ENCODE data around the gene SUOX.
"Not testable (repeated sequence)": the region's sequence is repeated elsewhere in the genome, so short reads cannot be mapped to it uniquely, and the experiment has no call there.

Gene SUOX

DNA sequence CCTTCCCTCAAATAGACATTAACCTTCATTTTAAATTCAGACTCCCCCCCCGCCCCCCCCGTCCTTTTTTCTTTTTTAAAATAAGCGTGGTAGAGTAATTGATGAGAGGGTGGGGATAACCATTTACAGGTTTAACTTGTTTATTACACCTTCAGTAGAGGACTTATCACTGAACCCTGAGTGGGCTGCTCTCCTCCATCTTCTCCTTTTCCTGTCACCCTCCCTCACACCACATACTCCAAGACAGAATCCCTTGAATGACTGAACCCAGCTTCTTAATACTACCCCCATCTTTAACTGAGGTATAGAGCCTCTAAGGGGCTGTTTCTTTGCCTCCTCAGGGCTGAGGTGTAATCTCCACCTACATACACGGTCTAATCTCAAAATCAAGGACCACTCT is 20.1 kb downstream of the SUOX start:
- in situ Hi-C loops (cut with MboI; ENCODE audit: low sequenced_read_pairs), result no loop called here

DNA sequence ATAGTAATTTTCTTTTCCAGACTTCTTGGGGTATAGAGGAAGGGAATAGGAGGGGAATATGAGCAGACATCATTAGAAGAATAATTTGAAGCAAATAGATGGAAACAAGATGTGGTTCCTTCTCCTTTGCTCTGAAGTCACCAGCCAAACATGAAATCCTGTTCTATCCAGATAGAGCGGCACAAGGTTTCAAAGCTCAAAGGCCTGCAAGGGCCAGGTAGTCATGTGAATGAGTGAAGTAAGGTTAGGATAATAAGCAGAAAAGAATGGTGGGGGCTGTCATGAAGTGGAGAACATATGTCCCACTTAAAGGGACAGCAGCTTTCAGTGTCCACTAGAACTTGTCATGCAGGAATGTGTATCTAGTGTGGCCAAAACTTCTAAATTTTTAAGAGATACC is 21.3 kb downstream of the SUOX start:
- in situ Hi-C loops (cut with MboI; ENCODE audit: low sequenced_read_pairs), result no loop called here

DNA sequence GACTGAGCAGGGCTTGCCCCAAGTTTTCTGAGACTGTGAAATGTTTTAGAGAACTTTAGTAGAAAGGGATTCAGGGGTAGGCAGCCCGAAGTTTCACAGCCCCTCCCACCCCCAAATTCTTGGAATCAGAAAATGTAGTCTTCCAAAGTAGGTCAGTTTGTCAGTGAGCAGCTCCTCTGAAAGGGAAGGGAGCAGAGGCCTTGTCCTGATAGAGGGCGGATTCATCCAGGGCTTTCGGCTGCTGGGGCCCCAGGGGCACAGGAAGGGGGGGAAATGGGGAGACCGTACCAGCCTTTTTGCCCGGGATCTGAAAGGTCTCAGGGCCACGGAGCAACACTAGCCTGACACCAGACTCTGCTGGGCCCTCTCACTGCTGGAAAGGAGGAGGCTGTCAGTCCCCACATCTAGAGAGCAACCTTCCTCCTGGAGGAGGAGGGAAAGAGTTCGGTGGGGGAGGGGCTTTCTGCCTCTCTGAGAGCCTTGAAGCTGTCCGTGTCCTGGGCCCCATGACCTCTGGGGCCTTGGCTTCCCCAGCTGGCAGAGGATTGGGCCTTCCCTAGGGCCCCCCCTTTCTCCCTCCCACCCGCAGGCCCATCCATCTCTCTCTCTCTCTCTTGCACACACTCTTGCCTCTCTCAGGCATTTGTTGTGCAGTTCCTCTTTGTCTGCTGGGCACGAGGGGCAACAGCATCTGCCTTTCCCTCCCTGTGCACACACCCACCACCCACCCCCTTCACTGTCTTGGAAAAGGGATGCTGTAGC is 23.5 kb downstream of the SUOX start, which contains the start of gene IKZF4:
TSS of gene IKZF4 (plus strand) at position 621 of the 762 bp plus-strand sequence. CDS start 451 bp downstream, outside the sequence.
- in situ Hi-C loops (cut with MboI; ENCODE audit: low sequenced_read_pairs), result no loop called here

DNA sequence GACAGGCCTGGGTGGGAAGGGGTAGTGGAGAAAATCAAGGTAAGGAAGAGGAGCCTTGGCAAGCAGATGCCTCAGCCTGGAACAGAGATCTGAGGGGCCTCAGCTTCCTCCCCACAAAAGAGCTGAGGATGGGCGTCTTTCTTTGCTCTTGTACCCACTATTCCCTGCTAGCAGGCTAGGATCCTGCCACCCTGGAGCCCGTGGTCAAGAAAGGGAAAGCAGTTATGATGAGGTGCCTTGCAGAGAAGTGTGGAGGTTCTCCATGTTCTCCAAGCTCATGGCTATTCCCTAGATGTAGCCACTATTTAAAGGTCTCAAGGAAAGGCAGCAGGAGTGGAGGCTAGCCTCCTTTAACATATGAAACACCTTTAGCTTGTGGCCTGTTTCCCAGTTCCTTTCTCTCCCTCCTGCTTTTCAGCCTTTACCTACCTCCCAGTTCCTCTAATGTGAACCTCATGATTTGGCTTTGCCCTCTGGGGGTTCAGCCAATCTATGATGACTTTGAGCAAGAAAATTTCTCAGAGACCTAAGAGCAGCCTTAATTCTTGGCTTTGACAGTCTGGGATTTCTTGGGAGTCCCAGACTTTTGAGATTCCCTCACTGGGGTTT is 24.9 kb downstream of the SUOX start:
- in situ Hi-C loops (cut with MboI; ENCODE audit: low sequenced_read_pairs), result no loop called here

DNA sequence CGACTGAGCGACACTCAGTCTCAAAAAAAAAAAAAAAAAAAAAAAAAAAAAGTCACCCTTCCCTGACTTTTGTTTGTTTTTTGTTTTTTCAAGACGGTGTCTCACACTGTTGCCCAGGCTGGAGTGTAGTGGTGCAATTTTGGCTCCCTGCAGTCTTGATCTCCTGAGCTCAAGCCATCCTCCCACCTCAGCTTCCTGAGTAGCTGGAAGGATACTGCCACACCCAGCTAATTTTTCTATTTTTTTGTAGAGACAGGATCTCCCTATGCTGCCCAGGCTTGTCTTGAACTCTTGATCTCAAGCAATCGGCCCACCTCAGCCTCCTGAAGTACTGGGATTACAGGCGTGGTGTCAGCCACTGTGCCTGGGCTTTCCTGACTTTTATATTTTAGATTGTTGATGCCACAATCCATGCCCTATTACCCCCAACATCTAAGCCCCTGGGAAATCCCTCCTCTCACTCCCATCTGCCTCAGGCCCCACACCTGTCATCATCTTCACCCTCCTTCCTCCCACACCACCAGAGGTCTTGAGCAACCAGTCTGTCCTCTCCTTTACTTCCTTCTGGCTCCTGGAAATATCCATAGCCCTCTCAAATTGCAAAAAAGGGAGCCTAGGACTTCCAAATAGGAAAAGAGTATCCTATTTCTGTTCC is 31.6 kb downstream of the SUOX start:
- in situ Hi-C loops (cut with MboI; ENCODE audit: low sequenced_read_pairs), result no loop called here

DNA sequence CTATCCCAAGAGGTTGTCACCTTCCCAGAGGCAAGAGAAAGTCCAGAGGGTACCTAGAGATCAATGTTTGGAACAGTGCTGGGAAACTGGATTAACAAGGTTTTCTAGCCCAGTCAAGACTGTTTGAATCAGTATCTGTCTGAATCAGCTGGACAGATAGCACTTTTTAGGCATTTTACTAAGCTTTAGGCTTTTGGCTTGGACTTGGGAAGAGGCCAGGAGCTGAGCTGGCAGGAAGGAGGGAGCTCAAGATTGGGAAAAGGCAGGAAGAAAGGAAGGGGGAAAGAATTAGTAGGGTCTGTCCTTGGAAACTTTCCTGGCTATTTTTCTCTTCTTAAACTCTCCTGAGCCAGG is 32.1 kb downstream of the SUOX start:
- in situ Hi-C loops (cut with MboI; ENCODE audit: low sequenced_read_pairs), result no loop called here

DNA sequence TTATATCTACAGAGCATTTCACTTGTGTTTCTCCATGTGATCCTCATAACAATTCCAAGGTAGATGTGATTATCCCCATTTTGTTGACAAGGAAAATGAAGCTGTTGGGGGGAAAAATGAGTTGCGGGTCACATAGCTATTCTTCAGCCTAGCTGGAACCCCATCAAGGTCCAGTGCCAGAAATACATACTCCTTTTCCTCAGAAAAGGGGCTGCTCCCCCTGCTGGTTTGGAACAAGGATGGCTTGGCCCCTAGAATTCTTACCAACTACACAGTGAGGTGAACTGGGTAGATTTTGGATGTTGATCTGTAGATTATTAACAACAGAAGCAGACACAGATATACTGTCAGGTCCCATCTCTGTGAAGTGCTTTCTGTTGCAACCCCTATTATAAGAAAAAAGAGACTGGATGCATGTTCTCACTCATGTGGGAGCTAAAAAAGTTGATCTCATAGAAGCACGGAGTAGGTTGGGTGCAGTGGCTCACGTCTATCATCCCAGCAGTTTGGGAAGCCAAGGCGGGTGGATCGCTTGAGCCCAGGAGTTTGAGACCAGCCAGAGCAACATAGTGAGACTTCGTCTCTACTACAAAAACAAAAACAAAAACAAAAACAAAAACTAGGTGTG is 32.7 kb downstream of the SUOX start:
- in situ Hi-C loops (cut with MboI; ENCODE audit: low sequenced_read_pairs), result no loop called here

DNA sequence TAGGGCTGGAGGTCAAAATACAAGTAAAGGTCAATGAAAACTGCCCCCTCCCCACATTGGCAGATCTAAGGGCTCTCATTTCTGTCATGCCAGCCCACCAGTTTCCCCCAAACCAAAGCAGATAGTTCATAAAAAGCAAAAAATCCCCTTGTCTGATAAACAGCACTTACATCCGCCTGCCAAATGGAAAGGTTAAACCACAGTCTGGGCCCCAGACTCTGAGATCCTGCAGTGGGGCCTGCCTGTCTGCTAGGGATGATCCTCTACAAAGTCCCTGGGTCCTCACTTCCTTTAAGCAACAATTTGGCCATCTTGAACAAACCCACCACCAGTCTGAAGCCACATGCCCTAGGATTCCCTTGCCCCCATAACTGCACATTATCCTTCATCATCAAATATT is 34.9 kb downstream of the SUOX start:
- in situ Hi-C loops (cut with MboI; ENCODE audit: low sequenced_read_pairs), result no loop called here

DNA sequence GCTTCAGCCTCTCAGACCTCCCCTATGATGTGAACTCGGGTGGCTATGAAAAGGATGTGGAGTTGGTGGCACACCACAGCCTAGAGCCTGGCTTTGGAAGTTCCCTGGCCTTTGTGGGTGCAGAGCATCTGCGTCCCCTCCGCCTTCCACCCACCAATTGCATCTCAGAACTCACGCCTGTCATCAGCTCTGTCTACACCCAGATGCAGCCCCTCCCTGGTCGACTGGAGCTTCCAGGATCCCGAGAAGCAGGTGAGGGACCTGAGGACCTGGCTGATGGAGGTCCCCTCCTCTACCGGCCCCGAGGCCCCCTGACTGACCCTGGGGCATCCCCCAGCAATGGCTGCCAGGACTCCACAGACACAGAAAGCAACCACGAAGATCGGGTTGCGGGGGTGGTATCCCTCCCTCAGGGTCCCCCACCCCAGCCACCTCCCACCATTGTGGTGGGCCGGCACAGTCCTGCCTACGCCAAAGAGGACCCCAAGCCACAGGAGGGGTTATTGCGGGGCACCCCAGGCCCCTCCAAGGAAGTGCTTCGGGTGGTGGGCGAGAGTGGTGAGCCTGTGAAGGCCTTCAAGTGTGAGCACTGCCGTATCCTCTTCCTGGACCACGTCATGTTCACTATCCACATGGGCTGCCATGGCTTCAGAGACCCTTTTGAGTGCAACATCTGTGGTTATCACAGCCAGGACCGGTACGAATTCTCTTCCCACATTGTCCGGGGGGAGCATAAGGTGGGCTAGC is 37.7 kb downstream of the SUOX start:
- in situ Hi-C loops (cut with MboI; ENCODE audit: low sequenced_read_pairs), result no loop called here

DNA sequence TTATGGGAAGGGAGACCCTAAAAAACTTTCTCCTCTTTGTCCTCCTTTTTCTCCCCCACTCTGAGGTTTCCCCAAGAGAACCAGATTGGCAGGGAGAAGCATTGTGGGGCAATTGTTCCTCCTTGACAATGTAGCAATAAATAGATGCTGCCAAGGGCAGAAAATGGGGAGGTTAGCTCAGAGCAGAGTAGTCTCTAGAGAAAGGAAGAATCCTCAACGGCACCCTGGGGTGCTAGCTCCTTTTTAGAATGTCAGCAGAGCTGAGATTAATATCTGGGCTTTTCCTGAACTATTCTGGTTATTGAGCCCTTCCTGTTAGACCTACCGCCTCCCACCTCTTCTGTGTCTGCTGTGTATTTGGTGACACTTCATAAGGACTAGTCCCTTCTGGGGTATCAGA is 40.1 kb downstream of the SUOX start:
- in situ Hi-C loops (cut with MboI; ENCODE audit: low sequenced_read_pairs), result no loop called here

DNA sequence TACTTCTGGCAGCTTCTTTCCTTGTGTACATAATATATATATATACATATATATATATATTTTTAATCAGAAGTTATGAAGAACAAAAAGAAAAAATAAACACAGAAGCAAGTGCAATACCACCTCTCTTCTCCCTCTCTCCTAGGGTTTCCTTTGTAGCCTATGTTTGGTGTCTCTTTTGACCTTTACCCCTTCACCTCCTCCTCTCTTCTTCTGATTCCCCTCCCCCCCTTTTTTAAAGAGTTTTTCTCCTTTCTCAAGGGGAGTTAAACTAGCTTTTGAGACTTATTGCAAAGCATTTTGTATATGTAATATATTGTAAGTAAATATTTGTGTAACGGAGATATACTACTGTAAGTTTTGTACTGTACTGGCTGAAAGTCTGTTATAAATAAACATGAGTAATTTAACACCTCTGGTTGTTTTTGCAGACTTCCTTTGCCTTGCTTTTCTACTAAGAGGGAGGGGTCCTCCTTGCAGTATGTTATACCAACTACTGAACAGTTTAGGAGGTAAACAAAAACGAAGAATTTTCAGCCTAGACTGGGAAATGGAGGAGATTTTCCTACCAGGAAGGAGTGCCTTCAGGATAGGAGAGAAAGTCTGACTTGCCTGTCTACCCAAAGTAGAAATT is 41.1 kb downstream of the SUOX start:
- in situ Hi-C loops (cut with MboI; ENCODE audit: low sequenced_read_pairs), result no loop called here

DNA sequence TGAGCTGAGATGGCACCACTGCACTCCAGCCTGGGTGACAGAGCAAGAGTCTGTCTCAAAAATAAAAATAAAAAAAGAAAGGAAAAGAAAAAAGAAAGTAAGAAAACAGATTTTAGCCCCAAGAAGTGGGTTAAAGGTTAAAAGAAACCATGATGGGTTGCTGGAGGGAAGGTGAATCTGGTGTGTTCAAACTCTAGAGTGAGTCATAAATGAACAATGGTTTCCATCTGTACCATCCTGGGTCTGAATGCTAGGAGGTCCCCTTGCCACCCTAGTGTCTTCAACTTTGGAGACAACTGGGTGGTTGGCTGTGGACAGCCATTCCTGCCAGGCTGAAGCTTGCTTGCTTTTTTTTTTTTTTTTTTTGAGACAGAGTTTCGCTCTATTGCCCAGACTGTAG is 43.1 kb downstream of the SUOX start:
- in situ Hi-C loops (cut with MboI; ENCODE audit: low sequenced_read_pairs), result no loop called here

DNA sequence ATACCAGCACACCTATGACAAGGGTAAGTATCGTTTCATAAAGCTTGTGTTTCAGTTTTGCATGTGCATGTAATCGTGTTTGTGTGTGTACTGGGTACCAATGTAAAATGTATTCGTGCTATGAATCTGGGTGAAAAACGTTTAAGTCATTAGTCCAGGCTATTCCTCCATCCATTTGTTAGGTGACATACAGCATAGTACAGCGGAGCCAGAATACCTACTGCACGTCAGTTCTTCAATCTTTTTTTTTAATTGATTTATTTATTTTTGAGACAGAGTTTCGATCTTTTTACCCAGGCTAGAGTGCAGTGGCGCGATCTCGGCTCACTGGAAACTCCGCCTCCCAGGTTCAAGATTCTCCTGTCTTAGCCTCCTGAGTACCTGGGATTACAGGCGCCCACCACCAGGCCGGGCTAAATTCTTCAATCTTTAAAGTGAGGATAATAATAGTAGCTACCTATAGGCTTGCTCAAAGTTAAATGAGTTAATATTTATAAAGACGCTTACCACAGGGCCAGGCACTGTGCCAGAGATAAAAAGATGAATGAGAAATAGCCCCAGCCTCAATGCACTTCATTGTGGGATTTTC is 44.0 kb downstream of the SUOX start:
- in situ Hi-C loops (cut with MboI; ENCODE audit: low sequenced_read_pairs), result no loop called here

DNA sequence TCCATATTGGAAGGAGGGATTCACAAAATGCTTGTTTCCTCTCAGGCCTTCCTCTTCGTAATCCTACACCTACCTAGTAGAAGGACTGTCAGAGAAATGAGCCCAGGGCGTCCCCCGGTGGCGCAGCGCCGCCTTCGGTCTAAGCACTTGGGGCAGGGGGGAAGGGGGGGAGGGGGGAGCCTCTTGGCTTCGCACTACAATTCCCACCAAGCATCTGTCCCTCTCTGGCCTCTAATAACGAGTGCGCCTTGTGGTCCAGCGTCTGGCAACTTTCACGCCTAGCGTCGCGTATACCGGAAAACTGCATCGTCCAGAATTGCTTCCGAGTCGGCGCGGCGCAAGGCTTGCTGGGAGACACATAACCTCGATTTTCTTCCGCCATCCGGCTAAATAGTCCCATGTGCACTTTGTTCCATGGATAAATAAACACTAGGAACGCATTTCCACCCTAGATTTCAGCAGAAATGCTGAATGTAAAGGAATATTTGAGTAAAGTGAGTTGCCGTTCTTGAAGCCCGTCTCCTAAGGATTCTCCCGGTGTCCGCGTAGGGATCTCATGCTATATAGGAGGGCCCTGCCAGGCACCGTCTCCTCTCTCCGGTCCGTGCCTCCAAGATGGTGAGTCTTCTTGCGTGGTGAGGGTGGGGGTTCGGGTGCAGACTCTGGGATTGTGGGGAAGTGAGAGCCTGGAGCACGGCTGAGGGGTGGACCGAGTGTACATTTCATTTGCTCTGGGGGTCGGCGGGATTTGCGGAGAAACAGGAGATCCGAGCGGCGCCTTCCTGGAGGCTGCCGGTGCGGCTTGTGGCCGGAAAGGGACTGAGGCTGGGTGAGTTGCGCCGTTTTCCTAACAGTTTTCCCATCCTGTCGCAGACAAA is 44.7 kb downstream of the SUOX start, which contains the start of gene RPS26:
TSS of gene RPS26 (plus strand) at position 367 of the 878 bp plus-strand sequence. CDS start at position 616, 249 bp downstream.
- in situ Hi-C loops (cut with MboI; ENCODE audit: low sequenced_read_pairs), result no loop called here

DNA sequence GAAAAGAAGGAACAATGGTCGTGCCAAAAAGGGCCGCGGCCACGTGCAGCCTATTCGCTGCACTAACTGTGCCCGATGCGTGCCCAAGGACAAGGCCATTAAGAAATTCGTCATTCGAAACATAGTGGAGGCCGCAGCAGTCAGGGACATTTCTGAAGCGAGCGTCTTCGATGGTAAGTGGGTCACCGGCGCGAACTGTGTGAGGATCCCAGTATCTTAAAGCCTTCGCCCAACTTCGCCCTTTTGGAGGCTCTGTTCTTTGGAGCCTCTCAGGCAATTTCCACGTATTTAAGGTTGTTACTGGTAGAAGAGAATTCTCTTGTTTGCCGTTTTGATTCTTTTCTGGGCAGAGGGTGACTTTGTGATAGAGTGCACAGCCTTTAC is 45.3 kb downstream of the SUOX start:
- in situ Hi-C loops (cut with MboI; ENCODE audit: low sequenced_read_pairs), result not testable (repeated sequence)

DNA sequence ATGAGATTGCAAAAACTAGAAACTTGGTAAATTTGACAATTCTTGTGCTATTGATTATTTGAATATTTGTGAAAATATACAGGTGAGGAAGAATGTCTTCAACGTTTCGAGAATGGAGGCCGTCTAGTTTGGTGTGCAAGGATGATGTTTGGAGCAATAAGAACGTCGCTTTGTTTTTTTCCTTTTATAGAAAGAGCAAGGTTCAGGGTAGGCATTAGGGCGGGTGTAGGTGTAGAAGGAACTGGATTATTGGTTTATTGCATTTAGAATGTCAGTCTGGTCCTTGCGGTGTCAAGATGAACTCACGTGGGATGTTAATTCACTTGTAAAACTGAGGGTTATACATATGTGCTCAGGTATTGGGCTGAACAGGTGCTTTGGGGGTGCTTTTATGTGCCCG is 45.8 kb downstream of the SUOX start:
- in situ Hi-C loops (cut with MboI; ENCODE audit: low sequenced_read_pairs), result no loop called here

DNA sequence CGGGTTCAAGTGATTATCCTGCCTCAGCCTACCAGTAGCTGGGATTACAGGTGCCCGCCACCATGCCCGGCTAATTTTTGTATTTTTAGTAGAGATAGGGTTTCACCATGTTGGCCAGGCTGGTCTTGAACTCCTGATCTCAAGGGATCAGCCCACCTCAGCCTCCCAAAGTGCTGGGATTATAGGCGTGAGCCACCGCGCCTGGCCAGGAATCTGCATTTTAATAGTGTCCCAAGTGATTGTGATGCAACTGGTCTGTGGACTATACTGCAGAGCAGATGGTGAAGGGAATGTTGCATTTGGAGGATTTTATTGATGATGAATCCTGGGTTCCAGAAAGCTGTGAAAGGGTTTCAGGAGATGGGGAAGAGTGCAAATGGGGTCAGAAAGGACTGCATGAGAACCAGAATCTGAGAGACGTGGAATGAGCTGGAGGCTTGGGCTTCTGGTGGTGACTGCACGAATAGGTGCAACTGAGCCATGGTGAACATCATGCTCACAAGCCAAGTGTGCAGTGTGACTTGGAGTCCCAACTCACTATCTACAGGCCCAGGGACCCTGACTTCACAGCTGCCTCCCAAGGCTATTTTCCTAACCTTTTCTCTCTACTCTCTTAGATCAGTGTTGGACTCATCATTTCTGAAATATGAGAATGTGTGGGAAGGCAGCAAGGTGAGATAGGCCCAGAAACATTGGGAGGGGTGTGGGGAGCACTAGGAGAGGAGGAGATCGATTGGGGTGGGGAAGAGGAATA is 49.1 kb downstream of the SUOX start:
- in situ Hi-C loops (cut with MboI; ENCODE audit: low sequenced_read_pairs), result no loop called here

DNA sequence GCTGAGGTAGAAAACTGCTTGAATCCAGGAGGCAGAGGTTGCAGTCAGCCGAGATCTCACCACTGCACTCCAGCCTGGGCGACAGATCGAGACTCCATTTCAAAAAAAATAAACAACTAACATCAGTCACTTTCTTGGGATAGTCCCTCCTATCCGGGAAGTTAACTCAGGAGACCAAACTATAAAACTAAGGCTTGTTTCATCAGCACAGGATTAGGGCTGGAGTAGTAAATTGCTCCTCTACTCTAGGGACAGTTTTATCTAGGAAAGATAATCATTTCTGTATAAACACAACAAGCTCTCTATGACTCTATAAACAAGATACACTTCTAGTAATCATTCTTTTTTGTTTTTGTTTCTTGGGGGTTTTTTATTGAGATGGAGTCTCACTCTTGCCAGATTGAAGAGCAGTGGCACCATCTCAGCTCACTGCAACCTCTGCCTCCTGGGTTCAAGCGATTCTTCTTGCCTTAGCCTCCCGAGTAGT is 56.4 kb downstream of the SUOX start:
- in situ Hi-C loops (cut with MboI; ENCODE audit: low sequenced_read_pairs), result no loop called here

Measured in hTERT RPE-1 (cell line).